HUES6 (cell line): Measurements from ENCODE around the gene LRRC28.

Experiments
- H3K27ac ChIP-seq: 2 replicates; pipeline ENCODE4 v1.7.0; 2013; ENCODE audit warnings: low read depth, mild to moderate bottlenecking, low read length, inconsistent platforms
- H3K27me3 ChIP-seq: 2 replicates; pipeline ENCODE4 v1.6.1; 2013; ENCODE audit warnings: low read length; ENCODE audit not compliant: control insufficient read depth, insufficient read depth
- H3K36me3 ChIP-seq: 2 replicates; pipeline ENCODE4 v1.6.1; 2013; ENCODE audit warnings: low read length; ENCODE audit not compliant: control insufficient read depth, insufficient read depth
- H3K4me1 ChIP-seq: 2 replicates; pipeline ENCODE4 v1.6.1; 2013; ENCODE audit warnings: low read length; ENCODE audit not compliant: control insufficient read depth, insufficient read depth
- H3K4me3 ChIP-seq: 2 replicates; pipeline ENCODE4 v1.5.1; 2013; ENCODE audit warnings: low read depth, low read length
- H3K9ac ChIP-seq: one replicate; pipeline ENCODE4 v1.6.1; 2013; ENCODE audit warnings: mild to moderate bottlenecking, low read length
- H3K9me3 ChIP-seq: 2 replicates; pipeline ENCODE4 v1.6.1; 2013; ENCODE audit warnings: low read depth, low read length; ENCODE audit not compliant: control insufficient read depth, insufficient read depth

LRRC28 gene

DNA sequence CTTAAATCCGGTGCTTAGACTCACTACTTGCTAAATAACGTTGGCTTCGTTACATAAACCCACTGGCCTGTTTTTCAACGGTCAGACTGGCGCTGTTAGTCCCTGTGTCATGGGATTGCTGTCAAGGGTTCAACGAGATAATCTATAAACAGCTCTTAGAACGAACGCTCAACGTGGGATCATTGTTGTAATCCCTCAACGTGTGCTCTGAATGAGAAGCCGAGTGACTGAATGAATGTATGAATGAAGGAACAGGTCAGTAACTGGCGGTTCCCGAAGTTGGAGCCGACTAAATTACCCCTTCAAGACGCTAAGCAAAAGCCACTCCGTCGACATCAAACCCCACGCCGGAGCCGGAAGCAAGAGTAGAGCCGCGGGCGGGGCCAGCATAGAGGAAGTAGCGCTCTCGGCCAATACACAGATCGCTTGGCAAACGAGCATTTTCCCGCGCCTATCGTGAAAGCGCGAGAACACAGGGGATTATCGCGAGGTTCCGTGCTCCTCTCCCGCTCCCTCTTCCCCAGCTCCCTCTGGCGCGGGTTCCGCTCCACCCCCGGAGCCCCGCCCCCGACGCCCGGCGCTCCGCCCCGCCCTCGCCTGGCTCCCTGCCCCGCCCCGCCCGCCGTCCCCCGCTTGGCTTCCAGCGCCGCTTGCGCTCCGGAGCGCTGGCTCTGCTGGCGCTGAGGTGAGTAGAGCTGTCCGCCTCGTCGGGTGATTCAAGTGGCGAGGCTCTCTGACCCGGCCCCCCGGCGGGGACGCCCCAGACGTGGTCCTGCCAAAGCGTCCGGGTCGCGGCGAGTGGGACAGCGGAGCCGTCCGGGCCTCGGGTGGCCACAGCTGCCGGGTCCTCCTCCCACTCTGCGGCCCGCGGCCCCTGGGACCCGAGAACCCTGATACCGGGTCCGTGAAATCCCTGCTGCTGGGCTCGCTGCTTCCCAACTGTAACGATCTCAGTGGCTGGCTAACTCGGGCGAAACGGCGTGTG is at the start of gene LRRC28:
TSS of gene LRRC28 (plus strand) at position 625 of the 985 bp plus-strand sequence. CDS start 4,477 bp downstream, outside the sequence.
- no peaks in the 10 kb centered on the region for H3K9me3 ChIP-seq
- peak within 1 kb of the TSS; percentile 96 for H3K9ac ChIP-seq
- peak within 1 kb of the TSS; percentile 95 for H3K4me3 ChIP-seq
- H3K27me3 ChIP-seq: no peaks in the 10 kb centered on the region
- 0 out of 2 replicates have a peak, but pooled peaks cover 13% of the 10 kb centered on the region for H3K4me1 ChIP-seq
- H3K36me3 ChIP-seq: no peaks in the 10 kb centered on the region
- peak within 1 kb of the TSS; percentile 71; the same call in 1 of the 2 replicates for H3K27ac ChIP-seq

DNA sequence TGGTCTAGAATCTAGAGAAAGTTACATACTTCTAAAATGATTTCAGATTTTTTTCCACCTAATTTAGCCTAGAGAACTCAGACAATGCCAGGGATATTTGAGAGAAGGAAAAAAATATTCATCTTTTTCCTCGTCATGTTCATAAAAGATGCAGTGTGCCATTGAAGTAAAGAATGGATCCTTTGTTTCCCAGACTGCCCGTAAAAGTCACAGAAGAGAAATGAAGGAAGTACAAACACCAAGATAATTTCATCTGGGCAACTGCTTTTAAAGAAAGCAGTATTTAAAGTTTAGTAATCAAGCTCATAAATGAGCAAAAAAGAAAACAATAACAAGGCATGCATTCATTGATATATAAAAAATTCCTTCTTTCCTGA is 49.1 kb upstream of the LRRC28 start:
- no peaks in the 10 kb centered on the region for H3K27me3 ChIP-seq
- H3K9me3 ChIP-seq: no peaks in the 10 kb centered on the region
- no peaks in the 10 kb centered on the region for H3K4me1 ChIP-seq
- no peak overlapping the region for H3K27ac ChIP-seq
- peaks cover 15% of the 10 kb centered on the region for H3K36me3 ChIP-seq
- no peak overlapping the region for H3K9ac ChIP-seq
- H3K4me3 ChIP-seq: no peak overlapping the region

DNA sequence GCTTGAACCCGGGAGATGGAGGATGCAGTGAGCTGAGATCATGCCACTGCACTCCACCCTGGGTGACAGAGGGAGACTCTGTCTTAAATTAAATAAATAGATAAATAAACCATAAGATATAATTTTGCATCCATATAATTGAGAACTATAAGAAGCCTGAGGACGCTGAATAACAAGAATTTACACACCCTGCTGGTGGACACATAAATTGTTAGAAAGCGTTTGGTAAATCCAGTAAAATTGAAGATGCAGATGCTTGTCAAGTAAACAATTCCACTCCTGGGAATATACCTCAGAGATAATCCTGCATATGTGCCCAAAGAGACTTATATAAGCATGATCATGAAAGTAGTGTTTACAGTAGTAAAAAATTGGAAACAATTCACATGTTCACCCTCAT is 43.6 kb upstream of the LRRC28 start:
- Histone ChIP-seq H3K36me3 (no peaks in the 10 kb centered on the region), H3K9me3 (no peaks in the 10 kb centered on the region), H3K4me3 (no peak overlapping the region), H3K4me1 (no peaks in the 10 kb centered on the region), H3K27ac (no peak overlapping the region), H3K9ac (no peak overlapping the region), H3K27me3 (no peaks in the 10 kb centered on the region)

DNA sequence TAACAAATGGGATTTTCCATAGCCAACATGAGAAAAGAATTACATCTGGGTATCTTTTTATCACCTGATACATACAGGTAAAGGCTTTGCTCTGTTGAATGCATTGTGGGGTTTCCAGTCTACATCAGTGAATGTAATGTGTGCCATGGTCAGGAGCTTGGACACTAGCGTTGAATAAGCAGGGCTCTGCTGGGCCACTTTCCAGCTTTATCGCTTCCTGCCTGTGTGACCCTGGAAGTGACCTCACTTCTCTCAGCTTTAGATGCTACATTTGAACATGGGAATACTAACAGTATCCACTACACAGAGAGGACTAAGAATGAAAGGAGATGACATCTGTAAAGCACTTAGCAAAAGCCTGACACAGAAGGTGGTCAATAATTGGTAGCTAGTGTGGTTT is 42.0 kb upstream of the LRRC28 start:
- Histone ChIP-seq H3K9me3 (no peaks in the 10 kb centered on the region), H3K27me3 (no peaks in the 10 kb centered on the region), H3K36me3 (no peaks in the 10 kb centered on the region), H3K4me1 (no peaks in the 10 kb centered on the region), H3K4me3 (no peak overlapping the region), H3K27ac (no peak overlapping the region), H3K9ac (no peak overlapping the region)

DNA sequence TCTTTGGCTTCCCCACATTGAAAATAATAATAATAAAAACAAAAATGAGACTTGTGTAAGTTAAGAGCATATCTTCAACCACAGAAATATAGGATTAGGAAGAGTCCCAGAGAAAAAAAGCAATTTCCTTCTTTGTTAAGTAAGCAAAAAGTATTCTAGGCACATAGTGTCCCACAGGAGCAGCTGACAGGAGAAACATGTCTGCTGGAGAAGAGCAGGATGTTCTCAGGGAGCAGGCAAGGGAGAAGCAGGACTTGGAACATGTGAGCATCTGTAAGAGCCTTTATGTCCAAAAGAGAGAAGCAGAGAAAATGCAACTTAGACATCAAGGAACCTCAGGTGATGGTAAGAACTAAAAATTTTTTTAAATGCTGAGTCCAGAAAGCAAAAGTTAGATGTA is 40.9 kb upstream of the LRRC28 start:
- Histone ChIP-seq H3K4me3 (no peak overlapping the region), H3K27me3 (no peaks in the 10 kb centered on the region), H3K9me3 (no peaks in the 10 kb centered on the region), H3K9ac (no peak overlapping the region), H3K27ac (no peak overlapping the region), H3K4me1 (no peaks in the 10 kb centered on the region), H3K36me3 (no peaks in the 10 kb centered on the region)

DNA sequence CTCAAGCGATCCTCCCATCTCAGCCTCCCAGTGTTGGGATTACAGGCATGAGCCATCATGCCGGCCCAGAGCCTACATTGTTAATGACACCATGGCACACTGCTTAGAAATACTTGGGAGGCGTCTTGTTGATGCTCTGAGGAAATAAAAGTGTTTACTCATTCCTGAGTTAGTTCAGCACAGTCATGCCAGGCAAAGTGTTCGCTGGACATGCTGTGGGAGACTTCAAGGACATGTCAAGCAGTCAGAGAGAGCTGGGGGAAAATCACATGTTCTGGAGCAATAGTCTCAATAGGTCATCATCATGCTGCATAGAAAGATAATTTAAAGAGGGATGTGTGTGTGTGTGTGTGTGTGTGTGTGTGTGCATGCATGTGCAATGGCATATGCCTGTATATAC is 39.4 kb upstream of the LRRC28 start:
- no peak overlapping the region for H3K9ac ChIP-seq

DNA sequence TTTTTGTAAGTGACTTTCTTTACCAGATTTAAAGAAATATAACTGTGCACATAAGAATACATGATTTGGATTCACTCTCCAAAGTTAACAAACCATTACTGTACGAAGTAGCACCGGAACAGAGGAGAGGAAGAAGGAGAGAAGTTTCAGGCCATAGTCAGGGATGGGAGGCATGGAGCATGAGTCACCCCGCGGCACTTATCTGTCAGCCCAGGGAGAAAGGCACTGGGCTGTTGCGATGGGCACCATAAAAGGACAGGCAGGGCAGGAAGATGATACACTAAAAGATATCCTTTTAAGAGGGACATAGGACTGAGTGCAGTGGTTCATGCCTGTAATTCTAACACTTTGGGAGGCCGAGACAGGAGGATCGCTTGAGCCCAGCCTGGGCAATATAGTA is 38.9 kb upstream of the LRRC28 start:
- no peak overlapping the region for H3K9ac ChIP-seq
- H3K4me3 ChIP-seq: no peak overlapping the region
- H3K36me3 ChIP-seq: no peaks in the 10 kb centered on the region
- no peaks in the 10 kb centered on the region for H3K27me3 ChIP-seq
- no peaks in the 10 kb centered on the region for H3K4me1 ChIP-seq
- H3K9me3 ChIP-seq: no peaks in the 10 kb centered on the region
- no peak overlapping the region for H3K27ac ChIP-seq

More for the DNA sequence above, 39.4 kb upstream of the LRRC28 start:
- no peak overlapping the region for H3K4me3 ChIP-seq
- H3K27me3 ChIP-seq: no peaks in the 10 kb centered on the region
- H3K9me3 ChIP-seq: no peaks in the 10 kb centered on the region
- H3K36me3 ChIP-seq: no peaks in the 10 kb centered on the region
- no peak overlapping the region for H3K27ac ChIP-seq
- no peaks in the 10 kb centered on the region for H3K4me1 ChIP-seq

DNA sequence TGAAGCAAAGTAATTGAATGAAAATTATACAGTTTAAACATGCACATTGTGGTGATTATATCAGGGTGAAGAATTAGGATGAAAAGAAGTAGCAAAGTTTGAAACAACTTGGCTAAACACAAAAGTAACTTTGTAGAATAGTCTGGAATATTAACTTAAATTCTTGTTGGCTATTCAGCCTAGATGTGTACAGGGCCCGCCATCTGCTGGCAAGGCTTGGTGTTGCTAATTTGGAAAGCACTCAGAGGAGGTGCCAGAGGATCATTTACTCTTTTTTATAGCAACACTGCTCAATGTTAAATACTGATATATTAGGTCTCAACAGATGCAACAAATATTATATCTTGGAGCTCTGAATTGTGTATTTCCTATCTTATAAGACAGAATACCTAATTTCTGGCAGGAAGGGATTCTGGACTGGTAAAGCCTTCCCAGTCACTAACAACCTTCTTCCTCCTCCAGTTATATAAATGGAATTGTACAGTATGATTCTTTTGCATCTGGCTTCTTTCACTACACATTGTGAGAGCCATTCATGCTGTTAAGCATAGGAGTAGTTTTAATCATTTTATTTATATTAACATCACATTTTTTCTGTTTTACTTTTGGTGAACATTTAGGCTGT is 38.0 kb upstream of the LRRC28 start:
- Histone ChIP-seq H3K27me3 (no peaks in the 10 kb centered on the region), H3K9ac (no peak overlapping the region), H3K4me1 (peaks cover 6% of the 10 kb centered on the region; the same call in 1 of the 2 replicates), H3K9me3 (no peaks in the 10 kb centered on the region), H3K36me3 (peaks cover 6% of the 10 kb centered on the region), H3K4me3 (no peak overlapping the region), H3K27ac (no peak overlapping the region)

DNA sequence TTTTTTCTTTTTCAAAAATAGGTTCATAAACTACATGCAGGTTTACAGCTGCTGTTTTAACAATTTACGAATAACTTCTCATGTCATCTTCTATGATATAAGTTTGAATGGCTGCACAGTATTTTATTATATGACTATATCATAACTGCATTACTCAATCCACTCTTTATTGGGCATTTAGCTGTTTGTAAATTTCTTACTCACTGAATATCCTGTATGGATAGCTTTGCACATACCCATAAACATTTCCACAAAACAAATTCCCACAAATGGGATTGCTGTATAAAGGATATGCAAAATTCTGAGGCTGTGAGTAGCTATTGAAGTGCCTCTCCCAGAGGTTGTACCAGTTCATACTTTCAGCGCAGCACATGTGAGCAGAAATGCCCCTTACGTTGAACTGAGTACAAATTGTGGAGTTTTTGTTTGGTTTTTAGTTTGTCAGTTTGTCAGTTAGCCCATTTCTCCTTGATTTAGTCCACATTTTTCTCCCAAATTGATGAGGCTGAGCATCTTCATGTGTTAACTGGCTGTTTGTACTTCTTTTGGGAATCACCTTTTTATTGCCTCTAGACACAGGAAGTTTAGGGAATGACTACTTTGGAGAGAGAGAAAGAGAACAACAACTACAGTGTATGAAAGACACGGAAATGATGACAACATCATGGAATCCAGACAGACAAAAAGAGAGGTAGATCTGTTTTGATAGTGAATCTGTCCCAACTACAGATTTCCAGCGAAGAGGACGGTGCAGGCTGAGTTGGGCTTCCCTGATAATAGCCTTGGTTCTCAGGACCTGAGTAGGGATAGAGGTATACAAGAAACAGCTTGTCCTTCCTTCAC is 26.7 kb upstream of the LRRC28 start:
- H3K36me3 ChIP-seq: peaks cover 31% of the 10 kb centered on the region
- no peak overlapping the region for H3K4me3 ChIP-seq
- H3K27ac ChIP-seq: no peak overlapping the region
- no peaks in the 10 kb centered on the region for H3K27me3 ChIP-seq
- H3K9me3 ChIP-seq: no peaks in the 10 kb centered on the region
- H3K4me1 ChIP-seq: no peaks in the 10 kb centered on the region
- no peak overlapping the region for H3K9ac ChIP-seq

DNA sequence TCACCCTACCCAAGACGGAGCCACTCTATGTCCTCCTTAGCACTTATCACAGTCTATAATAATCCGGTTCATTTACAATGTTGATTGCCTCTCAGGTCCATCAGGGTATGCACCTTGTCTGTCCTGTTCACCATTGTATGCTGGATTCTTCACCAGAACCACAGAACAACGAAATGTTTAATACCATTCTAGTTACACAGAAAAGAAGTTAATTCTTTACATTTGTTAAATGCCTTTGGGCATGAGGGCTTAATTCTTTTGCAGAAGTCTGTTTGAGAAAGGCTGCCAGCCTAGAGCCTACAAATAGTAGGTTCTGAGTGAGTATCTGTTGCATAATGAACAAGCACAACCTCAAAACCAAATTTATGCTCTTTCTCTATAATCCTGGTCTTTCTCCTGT is 24.5 kb upstream of the LRRC28 start:
- no peaks in the 10 kb centered on the region for H3K4me1 ChIP-seq
- no peak overlapping the region for H3K27ac ChIP-seq
- no peaks in the 10 kb centered on the region for H3K9me3 ChIP-seq
- H3K9ac ChIP-seq: no peak overlapping the region
- no peaks in the 10 kb centered on the region for H3K27me3 ChIP-seq
- H3K4me3 ChIP-seq: no peak overlapping the region
- H3K36me3 ChIP-seq: peaks cover 28% of the 10 kb centered on the region
